NOMO-1 (cell line): ENCODE measurements around the gene ADGRA1.

ENCODE experiments used
- DNase-seq, 2 experiments: peaks; one replicate each; lab custom pipeline; 2025; ENCODE audit not compliant: unreplicated experiment in 2 of 2; lab: John Stamatoyannopoulos, UW

The ADGRA1 gene

GRCh38 chr10:133160826-133161471, 73.2 kb downstream of the ADGRA1 start:
- DNase-seq, result no peak

- no peak for DNase-seq
These were observed 73.9 kb downstream of the ADGRA1 start for GRCh38 chr10:133161486-133162109.

GRCh38 chr10:133162178-133162909, 74.6 kb downstream of the ADGRA1 start:
- DNase-seq, result no peak

GRCh38 chr10:133162910-133163856, 75.5 kb downstream of the ADGRA1 start:
- DNase-seq, result no peak

GRCh38 chr10:133163889-133164815, 76.4 kb downstream of the ADGRA1 start:
- no peak for DNase-seq

GRCh38 chr10:133164816-133165555, 77.3 kb downstream of the ADGRA1 start:
- DNase-seq, result no peak

GRCh38 chr10:133165556-133166503, 78.1 kb downstream of the ADGRA1 start:
- no peak for DNase-seq

- no peak for DNase-seq
These were observed 78.7 kb downstream of the ADGRA1 start for GRCh38 chr10:133166504-133166827.

GRCh38 chr10:133166828-133167692, 79.3 kb downstream of the ADGRA1 start:
- DNase-seq, result no peak

- DNase-seq, result no peak
These were observed 80.2 kb downstream of the ADGRA1 start for GRCh38 chr10:133167693-133168616.

- no peak for DNase-seq
These were observed 80.9 kb downstream of the ADGRA1 start for GRCh38 chr10:133168617-133169031.

GRCh38 chr10:133169173-133169947, 81.6 kb downstream of the ADGRA1 start:
- no peak for DNase-seq

- no peak for DNase-seq
These were observed 82.4 kb downstream of the ADGRA1 start for GRCh38 chr10:133170092-133170491.

- DNase-seq, result no peak
These were observed 86.3 kb downstream of the ADGRA1 start for GRCh38 chr10:133173860-133174640.
